Activated CD4-positive, alpha-beta T cell treated with anti-CD3 and anti-CD28 coated beads for 4 hours (primary cell): ENCODE data around the gene AGT.

Experiments used
- DNase-seq, 2 donors: peaks; one replicate each; pipeline ENCODE4 v3.0.0-alpha.2; 2020

Gene AGT

GRCh38 chr1:230713915-230714764 is at the start of gene AGT:
TSS of gene AGT (minus strand) at chr1:230714122. CDS start at chr1:230710823, 3,299 bp downstream.
- no peak for DNase-seq

- DNase-seq = no peak
Measured at GRCh38 chr1:230761443-230762167, 47.7 kb upstream of the AGT start.

- DNase-seq = no peak
Measured at GRCh38 chr1:230760360-230760827, 46.5 kb upstream of the AGT start.

GRCh38 chr1:230759369-230760065 is 45.6 kb upstream of the AGT start:
- DNase-seq = no peak

- DNase-seq = no peak
Measured at GRCh38 chr1:230758709-230759368, 44.9 kb upstream of the AGT start.

GRCh38 chr1:230757856-230758708 is 44.2 kb upstream of the AGT start:
- no peak for DNase-seq

- DNase-seq = no peak
Measured at GRCh38 chr1:230754796-230755195, 40.9 kb upstream of the AGT start.

GRCh38 chr1:230753586-230754251 is 39.8 kb upstream of the AGT start:
- DNase-seq = no peak

- DNase-seq = no peak
Measured at GRCh38 chr1:230753191-230753585, 39.3 kb upstream of the AGT start.

- no peak for DNase-seq
Measured at GRCh38 chr1:230752407-230752806, 38.5 kb upstream of the AGT start.

GRCh38 chr1:230750986-230751625 is 37.2 kb upstream of the AGT start:
- DNase-seq = no peak

GRCh38 chr1:230750576-230750975 is 36.7 kb upstream of the AGT start:
- DNase-seq = no peak

- DNase-seq = no peak
Measured at GRCh38 chr1:230749635-230750034, 35.7 kb upstream of the AGT start.

- DNase-seq = no peak
Measured at GRCh38 chr1:230749150-230749549, 35.2 kb upstream of the AGT start.

GRCh38 chr1:230747890-230748800 is 34.2 kb upstream of the AGT start:
- DNase-seq = no peak

- DNase-seq = no peak
Measured at GRCh38 chr1:230747127-230747730, 33.3 kb upstream of the AGT start, which contains the start of gene CAPN9. TSS of gene CAPN9 (plus strand) at chr1:230747388. CDS start at chr1:230747497, 109 bp downstream.

GRCh38 chr1:230746617-230747016 is 32.7 kb upstream of the AGT start:
- no peak for DNase-seq

- no peak for DNase-seq
Measured at GRCh38 chr1:230745071-230745470, 31.1 kb upstream of the AGT start.

- DNase-seq = no peak
Measured at GRCh38 chr1:230744382-230744781, 30.5 kb upstream of the AGT start.
